ENCODE data around the gene OSM. TPM values are rescaled to one million over a fixed set of nuclear protein-coding genes. Genes with fewer than 3 reads are reported as not detected.

Gene OSM
- total and polyA plus RNA-seq, 2 experiments from 2014 or later = not detected

- H2AFZ ChIP-seq = no peak overlapping the region
- peaks cover 9% of the 10 kb centered on the region for H3K4me1 Mint-ChIP-seq
- H3K27me3 ChIP-seq (ENCODE audit: insufficient read depth) = no peaks in the 10 kb centered on the region
- no peaks in the 10 kb centered on the region for H4K20me1 ChIP-seq (replicated peaks; ENCODE audit: insufficient read depth)
- H3K9me2 ChIP-seq (ENCODE audit: insufficient read depth) = no peaks in the 10 kb centered on the region
- no peak overlapping the region for H3K4me3 Mint-ChIP-seq
- H3K27me3 Mint-ChIP-seq (ENCODE audit: insufficient read depth, low read depth, poor library complexity) = peaks cover 22% of the 10 kb centered on the region
- DNase-seq (ENCODE audit: low spot score) = no peak
- no peak for TF ChIP-seq ZNF462 (CRISPR knock-in tag; IDR thresholded peaks at IDR 0.05)
- no peak for TF ChIP-seq EZH2phosphoT487 (IDR thresholded peaks at IDR 0.05; ENCODE audit: unreplicated experiment)
- TF ChIP-seq STAT1 (IDR thresholded peaks at IDR 0.05; ENCODE audit: unreplicated experiment) = no peak
- TF ChIP-seq CREB1 (CRISPR knock-in tag; IDR thresholded peaks at IDR 0.05; ENCODE audit: low read depth) = no peak
- TF ChIP-seq EZH2 (IDR thresholded peaks at IDR 0.05; ENCODE audit: low read depth, unreplicated experiment) = no peak
- TF ChIP-seq, protein P1, sequence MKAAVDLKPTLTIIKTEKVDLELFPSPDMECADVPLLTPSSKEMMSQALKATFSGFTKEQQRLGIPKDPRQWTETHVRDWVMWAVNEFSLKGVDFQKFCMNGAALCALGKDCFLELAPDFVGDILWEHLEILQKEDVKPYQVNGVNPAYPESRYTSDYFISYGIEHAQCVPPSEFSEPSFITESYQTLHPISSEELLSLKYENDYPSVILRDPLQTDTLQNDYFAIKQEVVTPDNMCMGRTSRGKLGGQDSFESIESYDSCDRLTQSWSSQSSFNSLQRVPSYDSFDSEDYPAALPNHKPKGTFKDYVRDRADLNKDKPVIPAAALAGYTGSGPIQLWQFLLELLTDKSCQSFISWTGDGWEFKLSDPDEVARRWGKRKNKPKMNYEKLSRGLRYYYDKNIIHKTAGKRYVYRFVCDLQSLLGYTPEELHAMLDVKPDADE (IDR thresholded peaks at IDR 0.05) = no peak
- TF ChIP-seq ZNF331 (CRISPR knock-in tag; IDR thresholded peaks at IDR 0.05; ENCODE audit: low read depth) = no peak
- TF ChIP-seq NANOG (IDR thresholded peaks at IDR 0.05; ENCODE audit: borderline replicate concordance) = no peak
- no peak for TF ChIP-seq CTCF (conservative IDR thresholded peaks at IDR 0.05; ENCODE audit: low read depth in 2 of 2)
- no peak for TF ChIP-seq POLR2AphosphoS5 (IDR thresholded peaks at IDR 0.05; ENCODE audit: low read depth)
- TF ChIP-seq, protein P2, sequence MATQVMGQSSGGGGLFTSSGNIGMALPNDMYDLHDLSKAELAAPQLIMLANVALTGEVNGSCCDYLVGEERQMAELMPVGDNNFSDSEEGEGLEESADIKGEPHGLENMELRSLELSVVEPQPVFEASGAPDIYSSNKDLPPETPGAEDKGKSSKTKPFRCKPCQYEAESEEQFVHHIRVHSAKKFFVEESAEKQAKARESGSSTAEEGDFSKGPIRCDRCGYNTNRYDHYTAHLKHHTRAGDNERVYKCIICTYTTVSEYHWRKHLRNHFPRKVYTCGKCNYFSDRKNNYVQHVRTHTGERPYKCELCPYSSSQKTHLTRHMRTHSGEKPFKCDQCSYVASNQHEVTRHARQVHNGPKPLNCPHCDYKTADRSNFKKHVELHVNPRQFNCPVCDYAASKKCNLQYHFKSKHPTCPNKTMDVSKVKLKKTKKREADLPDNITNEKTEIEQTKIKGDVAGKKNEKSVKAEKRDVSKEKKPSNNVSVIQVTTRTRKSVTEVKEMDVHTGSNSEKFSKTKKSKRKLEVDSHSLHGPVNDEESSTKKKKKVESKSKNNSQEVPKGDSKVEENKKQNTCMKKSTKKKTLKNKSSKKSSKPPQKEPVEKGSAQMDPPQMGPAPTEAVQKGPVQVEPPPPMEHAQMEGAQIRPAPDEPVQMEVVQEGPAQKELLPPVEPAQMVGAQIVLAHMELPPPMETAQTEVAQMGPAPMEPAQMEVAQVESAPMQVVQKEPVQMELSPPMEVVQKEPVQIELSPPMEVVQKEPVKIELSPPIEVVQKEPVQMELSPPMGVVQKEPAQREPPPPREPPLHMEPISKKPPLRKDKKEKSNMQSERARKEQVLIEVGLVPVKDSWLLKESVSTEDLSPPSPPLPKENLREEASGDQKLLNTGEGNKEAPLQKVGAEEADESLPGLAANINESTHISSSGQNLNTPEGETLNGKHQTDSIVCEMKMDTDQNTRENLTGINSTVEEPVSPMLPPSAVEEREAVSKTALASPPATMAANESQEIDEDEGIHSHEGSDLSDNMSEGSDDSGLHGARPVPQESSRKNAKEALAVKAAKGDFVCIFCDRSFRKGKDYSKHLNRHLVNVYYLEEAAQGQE (IDR thresholded peaks at IDR 0.05; ENCODE audit: unreplicated experiment) = no peak
- TF ChIP-seq JUNB (IDR thresholded peaks at IDR 0.05; ENCODE audit: unreplicated experiment) = no peak
- no peak for TF ChIP-seq ZNF114 (CRISPR knock-in tag; IDR thresholded peaks at IDR 0.05)
- H3K4me3 ChIP-seq = no peak overlapping the region
- no peaks in the 10 kb centered on the region for H3K9me3 Mint-ChIP-seq
- no peaks in the 10 kb centered on the region for H3F3A ChIP-seq (replicated peaks; ENCODE audit: low read depth)
- no peaks in the 10 kb centered on the region for H3K36me3 ChIP-seq (ENCODE audit: insufficient read depth)
- ATAC-seq = no peak
- no peak overlapping the region for H3K27ac Mint-ChIP-seq
- no peak overlapping the region for H3K4me2 ChIP-seq
- no peaks in the 10 kb centered on the region for H3K36me3 Mint-ChIP-seq (ENCODE audit: low read depth)
- 0 out of 2 replicates have a peak, but pooled peaks cover 4% of the 10 kb centered on the region for H3K4me1 ChIP-seq (ENCODE audit: insufficient read depth)
- H3K79me2 ChIP-seq (replicated peaks; ENCODE audit: insufficient read depth) = no peaks in the 10 kb centered on the region
- H3K27ac ChIP-seq (ENCODE audit: low read depth) = no peak overlapping the region
Observed at GRCh38 chr22:30274437-30274812, 7.8 kb upstream of the OSM start.

Measured in GM23338 (cell line).